Lower leg skin (tissue), 3 donors: ENCODE results near the gene RABL6.

Source experiments
- CTCF ChIP-seq, 3 donors: fragments of 450-650 bp; IDR thresholded peaks; one replicate each; pipeline ENCODE4 v1.5.1; 2016; ENCODE audit warnings: antibody characterized with exemption in 3 of 3, mild to moderate bottlenecking in 3 of 3, moderate library complexity in 2 of 3
- POLR2A ChIP-seq, 2 donors: fragments of 450-650 bp; IDR thresholded peaks; one replicate each; pipeline ENCODE4 v1.6.1; 2016 to 2017; ENCODE audit warnings: antibody characterized with exemption in 2 of 2, mild to moderate bottlenecking in 1 of 2, moderate library complexity in 1 of 2

- TF ChIP-seq POLR2A (IDR thresholded peaks at IDR 0.05) (no peak), CTCF (IDR thresholded peaks at IDR 0.05) (no peak)
These were observed 68.7 kb downstream of the RABL6 start for GRCh38 chr9:136876476-136876875.
